A375 (cell line): ENCODE data around the gene KCNJ3. TPM values are rescaled to one million over a fixed set of nuclear protein-coding genes. Genes with fewer than 3 reads are reported as not detected.

Experiments used
- total RNA-seq: library from RNA; depleted of rRNA; stranded (reverse); fragments of >200 nt; shearing (Covaris generic); gene quantifications from 2 replicates; pipeline ENCODE4 v1.2.3, GENCODE V29; 2014; rRNA removed

KCNJ3 gene, protein sequence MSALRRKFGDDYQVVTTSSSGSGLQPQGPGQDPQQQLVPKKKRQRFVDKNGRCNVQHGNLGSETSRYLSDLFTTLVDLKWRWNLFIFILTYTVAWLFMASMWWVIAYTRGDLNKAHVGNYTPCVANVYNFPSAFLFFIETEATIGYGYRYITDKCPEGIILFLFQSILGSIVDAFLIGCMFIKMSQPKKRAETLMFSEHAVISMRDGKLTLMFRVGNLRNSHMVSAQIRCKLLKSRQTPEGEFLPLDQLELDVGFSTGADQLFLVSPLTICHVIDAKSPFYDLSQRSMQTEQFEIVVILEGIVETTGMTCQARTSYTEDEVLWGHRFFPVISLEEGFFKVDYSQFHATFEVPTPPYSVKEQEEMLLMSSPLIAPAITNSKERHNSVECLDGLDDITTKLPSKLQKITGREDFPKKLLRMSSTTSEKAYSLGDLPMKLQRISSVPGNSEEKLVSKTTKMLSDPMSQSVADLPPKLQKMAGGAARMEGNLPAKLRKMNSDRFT
- 0.04 TPM in 1 of 2 replicates, not detected in the other for total RNA-seq

DNA sequence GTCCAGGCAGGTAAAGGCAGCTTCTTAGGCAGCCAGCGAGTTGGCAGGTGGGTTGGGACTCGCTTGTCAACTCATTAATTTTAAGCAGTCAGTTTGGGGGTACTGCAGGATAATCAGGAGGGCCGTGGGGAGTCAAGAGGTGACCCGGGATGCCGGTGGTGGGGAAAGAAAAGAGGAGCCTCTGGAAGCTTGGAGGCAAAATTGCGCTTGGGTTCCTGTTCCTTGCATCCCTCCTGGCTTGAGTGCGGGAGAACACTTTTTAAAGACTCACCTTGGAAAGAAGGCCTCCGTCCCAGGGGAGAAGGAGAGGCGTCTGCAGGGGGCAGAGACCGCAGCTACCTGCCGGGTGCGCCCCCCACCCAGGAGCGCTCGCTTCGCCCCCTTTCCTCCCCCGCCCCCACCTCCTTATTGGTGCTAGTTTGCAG, at the start of gene KCNJ3:
TSS of gene KCNJ3 (plus strand) at position 400 of the 425 bp plus-strand sequence. CDS start 81 bp downstream, outside the sequence.

